RWPE2 (cell line): ENCODE results near the gene TCL1A.
"Not testable (repeated sequence)": the region's sequence is repeated elsewhere in the genome, so short reads cannot be mapped to it uniquely, and the experiment has no call there.

Source experiments
- ATAC-seq: fragments of 200-7000 bp; cut with Tn5 transposase; 3 replicates; pipeline ENCODE4 v1.9.1; 2021; ENCODE audit warnings: low read depth
- DNase-seq: peaks from one replicate; pipeline ENCODE4 v3.0.0-alpha.2; 2020; ENCODE audit warnings: low spot score
- H3K27ac ChIP-seq: fragments of 450-650 bp; 2 replicates; pipeline ENCODE4 v1.5.1; 2017; ENCODE audit warnings: mild to moderate bottlenecking; ENCODE audit not compliant: poor library complexity, severe bottlenecking
- H3K27me3 ChIP-seq: fragments of 250-450 bp; sonication (Bioruptor Pico); 2 replicates; pipeline ENCODE4 v1.5.1; 2021; ENCODE audit warnings: mild to moderate bottlenecking, moderate library complexity; ENCODE audit not compliant: insufficient read depth, poor library complexity, severe bottlenecking
- H3K36me3 ChIP-seq: fragments of 250-450 bp; sonication (Bioruptor Pico); 2 replicates; pipeline ENCODE4 v1.5.1; 2020; ENCODE audit warnings: low read depth, mild to moderate bottlenecking, moderate library complexity
- H3K4me1 ChIP-seq: fragments of 250-450 bp; sonication (Bioruptor Pico); 2 replicates; pipeline ENCODE4 v1.5.1; 2021; ENCODE audit warnings: mild to moderate bottlenecking, moderate library complexity; ENCODE audit not compliant: insufficient read depth, poor library complexity, severe bottlenecking
- H3K4me3 ChIP-seq: fragments of 250-450 bp; sonication (Bioruptor Pico); 2 replicates; pipeline ENCODE4 v1.5.1; 2021; ENCODE audit warnings: mild to moderate bottlenecking, moderate library complexity; ENCODE audit not compliant: severe bottlenecking
- H3K9me3 ChIP-seq: fragments of 250-450 bp; sonication (Bioruptor Pico); 2 replicates; pipeline ENCODE4 v1.5.1; 2021; ENCODE audit warnings: mild to moderate bottlenecking, moderate library complexity; ENCODE audit not compliant: severe bottlenecking
- TF ChIP-seq, protein P1 (sequence below): fragments of 450-650 bp; IDR thresholded peaks from one replicate; pipeline ENCODE4 v1.5.1; 2017; ENCODE audit warnings: mild to moderate bottlenecking, moderate library complexity; ENCODE audit not compliant: poor library complexity, severe bottlenecking

Gene TCL1A

DNA sequence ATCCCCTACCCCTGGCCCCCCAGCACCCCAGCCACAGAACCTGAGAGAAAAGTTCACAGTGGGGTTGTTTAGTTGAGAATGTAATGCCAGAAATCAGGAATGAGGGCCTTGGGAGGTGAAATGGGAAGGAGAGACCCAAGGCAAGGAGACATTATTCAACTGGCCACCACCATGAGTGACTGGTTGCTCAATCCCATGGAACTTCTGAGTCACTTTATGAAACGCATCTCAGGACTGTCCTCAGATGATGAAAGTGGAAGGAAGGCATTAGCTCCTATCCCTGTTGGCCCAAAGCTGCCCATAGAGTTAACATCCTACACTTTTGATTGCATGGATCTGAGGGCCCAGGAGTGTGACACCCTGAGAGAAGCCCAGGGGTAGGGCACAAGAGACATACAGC is 25.4 kb upstream of the TCL1A start:
- Histone ChIP-seq H3K27me3 (peaks cover 5% of the 10 kb centered on the region), H3K4me3 (no peak overlapping the region), H3K9me3 (no peaks in the 10 kb centered on the region), H3K27ac (no peak overlapping the region), H3K36me3 (no peaks in the 10 kb centered on the region), H3K4me1 (peaks cover 11% of the 10 kb centered on the region)
- no peak for DNase-seq
- no peak for ATAC-seq
- TF ChIP-seq, protein P1, sequence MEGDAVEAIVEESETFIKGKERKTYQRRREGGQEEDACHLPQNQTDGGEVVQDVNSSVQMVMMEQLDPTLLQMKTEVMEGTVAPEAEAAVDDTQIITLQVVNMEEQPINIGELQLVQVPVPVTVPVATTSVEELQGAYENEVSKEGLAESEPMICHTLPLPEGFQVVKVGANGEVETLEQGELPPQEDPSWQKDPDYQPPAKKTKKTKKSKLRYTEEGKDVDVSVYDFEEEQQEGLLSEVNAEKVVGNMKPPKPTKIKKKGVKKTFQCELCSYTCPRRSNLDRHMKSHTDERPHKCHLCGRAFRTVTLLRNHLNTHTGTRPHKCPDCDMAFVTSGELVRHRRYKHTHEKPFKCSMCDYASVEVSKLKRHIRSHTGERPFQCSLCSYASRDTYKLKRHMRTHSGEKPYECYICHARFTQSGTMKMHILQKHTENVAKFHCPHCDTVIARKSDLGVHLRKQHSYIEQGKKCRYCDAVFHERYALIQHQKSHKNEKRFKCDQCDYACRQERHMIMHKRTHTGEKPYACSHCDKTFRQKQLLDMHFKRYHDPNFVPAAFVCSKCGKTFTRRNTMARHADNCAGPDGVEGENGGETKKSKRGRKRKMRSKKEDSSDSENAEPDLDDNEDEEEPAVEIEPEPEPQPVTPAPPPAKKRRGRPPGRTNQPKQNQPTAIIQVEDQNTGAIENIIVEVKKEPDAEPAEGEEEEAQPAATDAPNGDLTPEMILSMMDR = no peak

DNA sequence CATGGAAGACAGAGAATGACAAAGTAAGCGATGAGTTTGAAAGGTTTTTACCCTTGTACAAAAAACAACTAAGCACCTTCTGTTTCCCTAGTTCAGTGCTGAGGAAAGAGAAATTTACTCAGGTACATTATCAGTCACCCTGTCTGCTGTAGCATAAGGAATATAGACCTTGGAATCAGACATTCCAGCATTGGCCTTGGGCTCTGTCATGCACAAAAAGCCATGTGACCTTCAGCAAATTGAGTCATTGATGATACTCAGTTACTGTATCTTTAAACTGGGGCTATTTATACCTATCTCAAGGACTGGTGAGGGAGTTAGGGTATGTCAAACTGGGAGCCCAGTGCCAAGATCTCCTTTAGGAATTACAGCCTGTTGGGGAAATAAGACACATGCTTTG is 19.3 kb upstream of the TCL1A start:
- TF ChIP-seq, protein P1 = no peak
- ATAC-seq = no peak

DNA sequence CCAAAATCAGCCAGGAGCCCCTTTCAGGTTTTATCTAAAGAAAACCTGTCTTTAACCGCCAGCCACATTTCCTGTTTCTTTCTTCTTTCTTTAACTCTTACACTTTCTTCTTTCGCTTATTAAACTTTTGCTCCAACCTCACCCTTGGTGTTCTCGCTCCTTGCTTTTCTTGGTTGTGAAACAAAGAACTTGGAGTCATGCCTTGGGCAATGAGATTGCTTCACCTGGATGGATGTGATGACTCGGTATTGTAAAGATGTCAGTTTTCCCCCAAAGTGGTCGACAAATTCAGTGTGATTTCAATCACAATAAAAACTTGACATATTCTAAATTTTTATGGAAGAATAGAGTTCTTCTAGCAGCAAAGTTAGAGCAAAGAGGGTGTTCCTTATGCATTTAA is 16.2 kb upstream of the TCL1A start:
- ATAC-seq = 0 out of 3 replicates have a peak, but pooled peaks have one; percentile 42

More for the DNA sequence above, 19.3 kb upstream of the TCL1A start:
- Histone ChIP-seq H3K9me3 (no peaks in the 10 kb centered on the region), H3K4me1 (no peaks in the 10 kb centered on the region), H3K36me3 (no peaks in the 10 kb centered on the region), H3K27me3 (peaks cover 11% of the 10 kb centered on the region), H3K27ac (no peak overlapping the region), H3K4me3 (no peak overlapping the region)
- DNase-seq = no peak

DNA sequence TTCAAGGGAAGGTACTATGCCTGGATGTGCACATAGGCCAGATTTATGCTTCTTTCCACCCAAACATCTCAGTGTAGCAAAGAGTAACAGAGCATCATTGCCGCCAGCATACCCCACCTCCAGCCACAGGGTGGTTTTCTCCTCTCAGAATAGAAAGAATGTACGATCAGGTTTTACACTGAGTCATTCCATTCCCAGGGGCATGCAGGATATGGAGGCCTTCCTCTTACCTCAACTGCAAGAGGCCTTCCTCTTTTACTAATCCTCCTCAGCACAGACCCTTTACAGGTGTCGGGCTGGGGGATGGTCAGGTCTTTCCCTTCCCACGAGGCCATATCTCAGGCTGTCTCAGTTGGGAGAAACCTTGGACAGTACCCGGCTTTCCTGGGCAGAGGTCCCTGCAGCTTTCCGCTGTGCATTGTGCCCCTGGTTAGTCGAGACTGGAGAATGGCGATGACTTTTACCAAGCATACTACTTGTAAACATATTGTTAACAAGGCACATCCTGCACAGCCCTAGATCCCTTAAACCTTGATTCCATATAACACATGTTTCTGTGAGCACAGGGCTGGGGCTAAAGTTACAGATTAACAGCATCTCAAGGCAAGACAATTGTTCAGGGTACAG is 15.6 kb upstream of the TCL1A start:
- not testable (repeated sequence) for H3K4me1 ChIP-seq, ATAC-seq, H3K27ac ChIP-seq, DNase-seq, H3K27me3 ChIP-seq, H3K9me3 ChIP-seq, H3K4me3 ChIP-seq, H3K36me3 ChIP-seq

More for the DNA sequence above, 16.2 kb upstream of the TCL1A start:
- Histone ChIP-seq H3K27ac (no peak overlapping the region), H3K9me3 (no peaks in the 10 kb centered on the region), H3K27me3 (peaks cover 12% of the 10 kb centered on the region), H3K4me3 (no peak overlapping the region), H3K4me1 (no peaks in the 10 kb centered on the region), H3K36me3 (no peaks in the 10 kb centered on the region)
- DNase-seq = no peak
- TF ChIP-seq, protein P1 = no peak

DNA sequence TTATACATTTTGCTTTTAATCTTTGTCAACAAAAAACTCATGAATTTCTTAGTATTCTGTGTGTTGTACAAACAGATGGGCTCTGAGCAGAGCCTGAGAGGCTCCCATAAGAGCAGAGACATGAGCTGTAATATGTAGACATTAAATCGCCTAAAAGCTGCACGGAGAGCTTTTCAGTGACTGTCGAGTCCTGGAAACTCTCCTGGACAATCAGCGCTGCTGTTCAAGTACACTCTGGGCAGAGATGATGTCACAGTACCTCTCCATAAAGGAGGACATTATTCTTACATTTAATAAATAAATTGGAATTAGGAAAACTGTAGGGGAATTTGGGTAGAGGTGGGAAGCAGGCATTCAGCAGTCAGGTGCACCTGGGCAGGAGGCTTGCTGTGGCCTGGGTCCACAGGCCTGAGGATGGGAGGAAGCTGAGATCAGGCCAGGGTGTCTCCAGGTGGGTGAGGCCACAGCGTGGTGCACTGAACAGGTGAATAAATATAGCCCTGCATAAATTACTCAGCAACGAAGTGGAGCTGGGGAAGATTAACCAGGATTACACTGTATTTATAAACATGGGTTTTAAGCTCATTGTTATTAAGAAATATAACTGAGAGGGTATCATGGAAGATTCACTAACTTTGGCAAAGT is 13.3 kb upstream of the TCL1A start:
- no peaks in the 10 kb centered on the region for H3K4me1 ChIP-seq
- peaks cover 9% of the 10 kb centered on the region for H3K27me3 ChIP-seq
- no peak overlapping the region for H3K27ac ChIP-seq
- H3K9me3 ChIP-seq = no peaks in the 10 kb centered on the region
- H3K4me3 ChIP-seq = no peak overlapping the region
- ATAC-seq (no peak), DNase-seq (no peak)
- TF ChIP-seq, protein P1 = no peak
- no peaks in the 10 kb centered on the region for H3K36me3 ChIP-seq
